Adrenal gland (tissue), 5 donors: ENCODE data around the gene STX8.

Source experiments
- CTCF ChIP-seq, 6 experiments: fragments of 450-650 bp in 4 of 6; fragments of 200-600 bp in 2 of 6; sonication (generic) in 1 of 6; IDR thresholded peaks; 1 replicate in 5 of 6; 2 replicates in 1 of 6; pipeline versions ENCODE4 v1.5.1 to v1.8.0; 2016 to 2021; ENCODE audit warnings: antibody characterized with exemption in 6 of 6, mild to moderate bottlenecking in 2 of 6, moderate library complexity in 1 of 6
- POLR2A ChIP-seq, 2 donors: fragments of 450-650 bp; IDR thresholded peaks; one replicate each; pipeline ENCODE4 v1.6.1; 2017; ENCODE audit warnings: antibody characterized with exemption in 2 of 2, mild to moderate bottlenecking in 2 of 2, moderate library complexity in 1 of 2
- donor health status: DM: no; HTN: no; CAD: no.

- TF ChIP-seq CTCF (IDR thresholded peaks at IDR 0.05) (no peak), POLR2A (IDR thresholded peaks at IDR 0.05) (no peak)
Observed at GRCh38 chr17:9487406-9487805, 88.2 kb downstream of the STX8 start.
